ENCODE measurements around the gene TSPAN18.

- no peak for TF ChIP-seq POLR2A (IDR thresholded peaks at IDR 0.05; ENCODE audit: low read depth, low read length)
- no peak for TF ChIP-seq POLR2AphosphoS5 (IDR thresholded peaks at IDR 0.05; ENCODE audit: low read depth, low read length)
- no peak for TF ChIP-seq TAF1 (IDR thresholded peaks at IDR 0.05; ENCODE audit: borderline replicate concordance, low read depth, low read length)
Measured at GRCh38 chr11:44797051-44797450, 70.3 kb downstream of the TSPAN18 start.
